Smooth muscle cell of the brain vasculature (primary cell): ENCODE measurements around the gene LHFPL6.

Experiments used
- DNase-seq: peaks from one replicate; pipeline ENCODE4 v3.0.0-alpha.2; 2012; ENCODE audit warnings: low read depth, low spot score

LHFPL6 gene

GRCh38 chr13:39512687-39513086, 90.3 kb downstream of the LHFPL6 start:
- no peak for DNase-seq

GRCh38 chr13:39510316-39510695, 92.7 kb downstream of the LHFPL6 start:
- DNase-seq: no peak

GRCh38 chr13:39509616-39510315, 93.2 kb downstream of the LHFPL6 start:
- no peak for DNase-seq

GRCh38 chr13:39506559-39507390, 96.2 kb downstream of the LHFPL6 start:
- DNase-seq: peak; percentile 23

GRCh38 chr13:39505151-39505550, 97.8 kb downstream of the LHFPL6 start:
- no peak for DNase-seq

- no peak for DNase-seq
These were observed 99.9 kb downstream of the LHFPL6 start for GRCh38 chr13:39503048-39503447.

- no peak for DNase-seq
These were observed 101.2 kb downstream of the LHFPL6 start for GRCh38 chr13:39501702-39502324.

GRCh38 chr13:39499604-39500003, 103.4 kb downstream of the LHFPL6 start:
- no peak for DNase-seq

GRCh38 chr13:39498471-39499114, 104.4 kb downstream of the LHFPL6 start:
- DNase-seq: no peak

GRCh38 chr13:39496506-39496905, 106.5 kb downstream of the LHFPL6 start:
- DNase-seq: no peak

GRCh38 chr13:39494633-39495032, 108.4 kb downstream of the LHFPL6 start:
- DNase-seq: no peak

GRCh38 chr13:39494006-39494405, 109.0 kb downstream of the LHFPL6 start:
- DNase-seq: no peak

GRCh38 chr13:39490136-39490535, 112.9 kb downstream of the LHFPL6 start:
- no peak for DNase-seq

GRCh38 chr13:39486758-39487157, 116.2 kb downstream of the LHFPL6 start:
- no peak for DNase-seq

GRCh38 chr13:39485314-39485700, 117.7 kb downstream of the LHFPL6 start:
- DNase-seq: no peak

GRCh38 chr13:39484506-39485313, 118.3 kb downstream of the LHFPL6 start:
- no peak for DNase-seq

- no peak for DNase-seq
These were observed 119.7 kb downstream of the LHFPL6 start for GRCh38 chr13:39483326-39483725.

GRCh38 chr13:39481491-39481890, 121.5 kb downstream of the LHFPL6 start:
- DNase-seq: no peak

- no peak for DNase-seq
These were observed 128.4 kb downstream of the LHFPL6 start for GRCh38 chr13:39474600-39474999.

GRCh38 chr13:39469676-39470075, 133.3 kb downstream of the LHFPL6 start:
- DNase-seq: no peak

GRCh38 chr13:39468306-39468705, 134.7 kb downstream of the LHFPL6 start:
- DNase-seq: no peak
